Tibial nerve (tissue), 4 donors: Measurements from ENCODE around the gene OFD1. TPM values are rescaled to one million over a fixed set of nuclear protein-coding genes. Genes with fewer than 3 reads are reported as not detected.

Experiments
- DNase-seq, 2 donors: peaks; one replicate each; pipeline ENCODE4 v3.0.0-alpha.2; 2019; ENCODE audit warnings: low spot score in 2 of 2
- H3K27ac ChIP-seq, 4 donors: fragments of 200-600 bp; sonication (generic) in 3 of 4; one replicate each; pipeline ENCODE4 v1.5.1; 2017 to 2019; ENCODE audit warnings: mild to moderate bottlenecking in 1 of 4
- H3K27me3 ChIP-seq, 2 donors: fragments of 200-600 bp; sonication (generic) in 1 of 2; one replicate each; pipeline versions ENCODE4 v1.5.1 to v1.6.0; 2017 to 2019
- H3K36me3 ChIP-seq, 3 donors: fragments of 200-600 bp; sonication (generic); one replicate each; pipeline ENCODE4 v1.5.1; 2018 to 2019
- H3K4me1 ChIP-seq, 4 donors: fragments of 200-600 bp; sonication (generic) in 3 of 4; one replicate each; pipeline ENCODE4 v1.5.1; 2017 to 2019
- H3K4me3 ChIP-seq, 4 donors: fragments of 200-600 bp; sonication (generic) in 3 of 4; one replicate each; pipeline ENCODE4 v1.5.1; 2017 to 2019; ENCODE audit warnings: mild to moderate bottlenecking in 1 of 4, moderate library complexity in 1 of 4
- H3K9me3 ChIP-seq, 4 donors: fragments of 200-600 bp; sonication (generic) in 3 of 4; one replicate each; pipeline ENCODE4 v1.5.1; 2017 to 2019
- EP300 ChIP-seq, 2 donors: sonication (generic); formaldehyde crosslinking; IDR thresholded peaks; one replicate each; pipeline ENCODE4 v1.6.1; 2017; ENCODE audit warnings: antibody characterized with exemption in 2 of 2, mild to moderate bottlenecking in 1 of 2
- POLR2A ChIP-seq, 2 donors: fragments of 450-650 bp; IDR thresholded peaks; one replicate each; pipeline ENCODE4 v1.6.1; 2017; ENCODE audit warnings: antibody characterized with exemption in 2 of 2, mild to moderate bottlenecking in 2 of 2, moderate library complexity in 2 of 2
- WGBS, 2 donors: methylation state at CpG; one replicate each; pipeline ENCODE4 v1.1.5; 2018; 5-methylcytosine and 5-hydroxymethylcytosine counted together
- total RNA-seq, 4 donors: library from RNA; depleted of rRNA; stranded (reverse); fragments of >200 nt; gene quantifications; one replicate each; pipeline ENCODE4 v1.1.0, GENCODE V29; 2016
- TF ChIP-seq, protein P1 (sequence below), 5 experiments: fragments of 200-600 bp in 3 of 5; fragments of 450-650 bp in 2 of 5; sonication (generic) in 3 of 5; IDR thresholded peaks; one replicate each; pipeline ENCODE4 v1.5.1; 2016 to 2019; ENCODE audit warnings: antibody characterized with exemption in 5 of 5, mild to moderate bottlenecking in 3 of 5, moderate library complexity in 2 of 5

The OFD1 gene
- total RNA-seq, 4 donors from 2014 or later: 14.7 to 38.1 (median 31.3) TPM

DNA sequence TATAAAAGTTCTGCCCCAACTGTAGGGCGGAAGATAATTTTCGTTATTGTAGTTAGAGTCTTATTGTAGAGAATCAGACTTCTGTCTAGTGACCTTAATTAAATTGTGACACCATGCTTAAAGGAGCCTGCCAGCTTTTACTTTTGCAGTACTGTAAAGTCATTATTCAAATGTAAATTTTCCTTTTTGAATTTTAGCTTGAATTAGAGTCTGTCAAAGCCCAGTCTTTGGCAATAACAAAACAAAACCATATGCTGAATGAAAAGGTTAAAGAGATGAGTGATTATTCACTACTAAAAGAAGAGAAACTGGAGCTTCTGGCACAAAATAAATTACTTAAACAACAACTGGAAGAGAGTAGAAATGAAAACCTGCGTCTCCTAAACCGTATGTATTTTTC is 21.8 kb downstream of the OFD1 start:
- TF ChIP-seq EP300 (IDR thresholded peaks at IDR 0.05): no peak
- TF ChIP-seq, protein P1, sequence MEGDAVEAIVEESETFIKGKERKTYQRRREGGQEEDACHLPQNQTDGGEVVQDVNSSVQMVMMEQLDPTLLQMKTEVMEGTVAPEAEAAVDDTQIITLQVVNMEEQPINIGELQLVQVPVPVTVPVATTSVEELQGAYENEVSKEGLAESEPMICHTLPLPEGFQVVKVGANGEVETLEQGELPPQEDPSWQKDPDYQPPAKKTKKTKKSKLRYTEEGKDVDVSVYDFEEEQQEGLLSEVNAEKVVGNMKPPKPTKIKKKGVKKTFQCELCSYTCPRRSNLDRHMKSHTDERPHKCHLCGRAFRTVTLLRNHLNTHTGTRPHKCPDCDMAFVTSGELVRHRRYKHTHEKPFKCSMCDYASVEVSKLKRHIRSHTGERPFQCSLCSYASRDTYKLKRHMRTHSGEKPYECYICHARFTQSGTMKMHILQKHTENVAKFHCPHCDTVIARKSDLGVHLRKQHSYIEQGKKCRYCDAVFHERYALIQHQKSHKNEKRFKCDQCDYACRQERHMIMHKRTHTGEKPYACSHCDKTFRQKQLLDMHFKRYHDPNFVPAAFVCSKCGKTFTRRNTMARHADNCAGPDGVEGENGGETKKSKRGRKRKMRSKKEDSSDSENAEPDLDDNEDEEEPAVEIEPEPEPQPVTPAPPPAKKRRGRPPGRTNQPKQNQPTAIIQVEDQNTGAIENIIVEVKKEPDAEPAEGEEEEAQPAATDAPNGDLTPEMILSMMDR (IDR thresholded peaks at IDR 0.05): no peak
- TF ChIP-seq POLR2A (IDR thresholded peaks at IDR 0.05): no peak
- 77 to 89% methylated on average over 4 of the region's 4 CpGs for WGBS, 2 donors
- Histone ChIP-seq H3K36me3 (peaks cover 0 to 24% (median 0%) of the 10 kb centered on the region in 3 donors), H3K4me1 (no peaks in the 10 kb centered on the region), H3K9me3 (no peaks in the 10 kb centered on the region), H3K4me3 (no peak overlapping the region), H3K27me3 (no peaks in the 10 kb centered on the region), H3K27ac (no peak overlapping the region)
- DNase-seq: no peak

DNA sequence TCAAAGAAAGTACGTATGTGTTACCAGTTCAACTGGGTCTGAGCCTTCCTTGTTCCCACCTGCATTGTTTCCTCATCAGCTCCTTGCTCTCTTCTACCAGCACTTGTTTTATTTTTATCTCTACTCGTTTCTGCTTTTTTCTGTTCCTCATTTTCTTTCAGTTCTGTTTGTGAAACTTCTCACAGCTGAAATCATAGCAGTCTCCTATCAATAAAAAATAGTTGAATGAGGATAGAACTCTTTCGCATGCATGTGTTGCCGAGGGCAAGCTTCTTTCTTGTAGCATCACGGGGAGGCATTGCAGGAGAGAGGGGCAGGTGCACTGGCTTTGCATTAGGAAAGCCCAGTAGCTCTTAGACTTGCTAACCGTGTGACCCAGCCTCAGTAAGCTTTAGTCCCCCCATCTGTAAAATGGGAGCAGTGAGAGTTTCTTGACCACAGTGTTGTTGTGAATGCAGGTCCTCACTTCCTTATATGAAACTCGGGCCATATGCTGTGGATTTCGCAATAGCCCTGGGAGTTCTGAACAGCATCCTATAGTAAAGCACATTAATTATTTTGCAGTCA is 24.7 kb downstream of the OFD1 start:
- Histone ChIP-seq H3K27me3 (no peaks in the 10 kb centered on the region), H3K9me3 (no peaks in the 10 kb centered on the region), H3K27ac (no peak overlapping the region), H3K4me3 (no peak overlapping the region), H3K4me1 (peaks cover 0 to 7% (median 3%) of the 10 kb centered on the region in 4 donors), H3K36me3 (peaks cover 0 to 24% (median 0%) of the 10 kb centered on the region in 3 donors)
- TF ChIP-seq, protein P1 (IDR thresholded peaks at IDR 0.05): no peak
- TF ChIP-seq EP300 (IDR thresholded peaks at IDR 0.05): no peak
- TF ChIP-seq POLR2A (IDR thresholded peaks at IDR 0.05): no peak
- 80 to 86% methylated on average over 8 of the region's 8 CpGs for WGBS, 2 donors
- DNase-seq: no peak

DNA sequence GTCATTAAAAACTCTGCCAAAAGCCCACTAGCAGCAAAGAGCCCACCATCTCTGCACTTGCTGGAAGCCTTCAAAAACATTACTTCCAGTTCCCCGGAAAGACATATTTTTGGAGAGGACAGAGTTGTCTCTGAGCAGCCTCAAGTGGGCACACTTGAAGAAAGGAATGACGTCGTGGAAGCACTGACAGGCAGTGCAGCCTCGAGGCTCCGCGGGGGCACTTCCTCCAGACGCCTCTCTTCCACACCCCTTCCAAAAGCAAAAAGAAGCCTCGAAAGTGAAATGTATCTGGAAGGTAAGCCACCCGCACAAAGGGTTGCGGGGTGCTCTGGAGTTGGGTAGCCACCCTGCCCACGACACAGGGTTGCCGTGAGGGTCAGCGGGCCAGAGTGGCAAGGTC is 25.9 kb downstream of the OFD1 start:
- Histone ChIP-seq H3K27ac (peak overlapping the region in 1 of 4 donors; percentile 20), H3K4me1 (peaks cover 0 to 17% (median 3%) of the 10 kb centered on the region in 4 donors), H3K36me3 (peaks cover 0 to 24% (median 0%) of the 10 kb centered on the region in 3 donors), H3K9me3 (no peaks in the 10 kb centered on the region), H3K27me3 (no peaks in the 10 kb centered on the region), H3K4me3 (no peak overlapping the region)
- TF ChIP-seq EP300 (IDR thresholded peaks at IDR 0.05): no peak
- no peak for TF ChIP-seq POLR2A (IDR thresholded peaks at IDR 0.05)
- TF ChIP-seq, protein P1 (IDR thresholded peaks at IDR 0.05): no peak
- 35 to 89% methylated on average over 3 to 13 of the region's 13 CpGs for WGBS, 2 donors
- DNase-seq: no peak

DNA sequence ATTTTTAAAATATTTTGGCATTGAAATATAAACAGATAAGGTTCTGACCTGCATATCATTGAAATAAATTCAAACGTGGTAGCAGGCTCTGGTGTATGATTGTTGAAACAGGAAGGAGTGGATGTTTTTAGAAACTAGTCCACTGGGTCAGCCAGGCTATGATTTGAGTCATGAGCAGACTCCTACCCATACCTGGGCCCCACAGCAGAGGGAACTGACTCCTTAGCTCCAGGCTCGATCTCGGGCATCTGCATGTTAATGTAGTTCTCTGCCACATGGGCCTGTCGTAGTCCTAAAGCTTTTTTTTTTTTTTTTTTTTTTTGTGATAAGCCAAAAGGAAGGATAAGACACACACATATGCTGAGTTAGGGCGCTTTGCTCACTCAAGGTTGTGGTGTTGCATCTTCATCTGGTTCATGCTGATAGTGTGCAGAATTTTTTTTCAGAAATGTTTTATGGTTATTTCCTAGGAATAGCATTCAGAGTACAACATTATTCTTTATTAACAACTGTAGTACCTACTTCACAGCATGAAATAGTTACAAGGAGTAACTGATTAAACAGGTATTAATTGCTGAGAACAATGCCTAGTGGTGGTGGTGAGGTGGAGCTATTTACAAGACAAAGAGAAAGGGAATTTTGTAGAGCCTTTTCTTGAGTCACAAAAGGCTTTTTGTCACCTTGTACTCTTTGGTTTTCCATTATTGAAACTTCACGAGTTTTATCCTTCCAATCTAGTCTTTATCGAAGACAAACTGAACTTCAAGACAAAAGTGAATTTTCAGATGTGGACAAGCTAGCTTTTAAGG is 27.3 kb downstream of the OFD1 start:
- Histone ChIP-seq H3K4me3 (no peak overlapping the region), H3K9me3 (no peaks in the 10 kb centered on the region), H3K4me1 (peaks cover 0 to 17% (median 3%) of the 10 kb centered on the region in 4 donors), H3K27ac (peak overlapping the region in 1 of 4 donors; percentile 44), H3K27me3 (no peaks in the 10 kb centered on the region), H3K36me3 (peaks cover 0 to 24% (median 0%) of the 10 kb centered on the region in 3 donors)
- no peak for DNase-seq
- TF ChIP-seq, protein P1 (IDR thresholded peaks at IDR 0.05): no peak
- no peak for TF ChIP-seq EP300 (IDR thresholded peaks at IDR 0.05)
- TF ChIP-seq POLR2A (IDR thresholded peaks at IDR 0.05): no peak
- WGBS, 2 donors: 61 to 69% methylated on average over 7 of the region's 7 CpGs

DNA sequence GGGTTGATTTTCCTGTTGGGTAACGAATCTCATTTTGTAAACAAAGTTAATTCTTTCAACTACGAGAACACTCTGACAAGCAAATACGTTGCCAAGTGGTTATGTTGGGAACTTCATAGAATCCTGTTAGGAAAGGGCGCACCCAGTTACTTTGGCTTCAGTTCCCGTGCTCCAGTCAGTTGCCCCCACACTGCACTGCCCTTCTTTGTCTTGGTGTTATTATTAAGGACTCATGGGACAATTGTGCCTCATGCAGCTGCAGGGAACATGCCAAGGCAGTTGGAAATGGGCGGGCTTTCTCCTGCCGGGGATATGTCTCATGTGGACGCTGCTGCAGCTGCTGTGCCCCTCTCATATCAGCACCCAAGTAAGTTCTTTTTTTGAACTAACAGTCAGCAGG is 28.9 kb downstream of the OFD1 start:
- TF ChIP-seq, protein P1 (IDR thresholded peaks at IDR 0.05): peak in 3 of 5 experiments; percentile 14 to 27 (median 18)
- TF ChIP-seq POLR2A (IDR thresholded peaks at IDR 0.05) (no peak), EP300 (IDR thresholded peaks at IDR 0.05) (peak in 1 of 2 donors; percentile 77)
- Histone ChIP-seq H3K4me1 (peaks cover 0 to 20% (median 3%) of the 10 kb centered on the region in 4 donors), H3K36me3 (peaks cover 0 to 21% (median 0%) of the 10 kb centered on the region in 3 donors), H3K9me3 (no peaks in the 10 kb centered on the region), H3K27me3 (no peaks in the 10 kb centered on the region), H3K4me3 (peak overlapping the region in 1 of 4 donors; percentile 12), H3K27ac (peak overlapping the region; percentile 19 to 79 (median 62))
- 28 to 61% methylated on average over 8 of the region's 8 CpGs for WGBS, 2 donors
- DNase-seq: peak in 1 of 2 donors; percentile 14
